Suppressor macrophage treated with lipopolysaccharide for 4 hours (primary cell): ENCODE data around the gene FLVCR2.
A peak's percentile ranks its signal among the peaks of the same experiment; 100 is the strongest.

Source experiments
- DNase-seq: peaks from one replicate; pipeline ENCODE4 v3.0.0-alpha.2; 2020

Gene FLVCR2

DNA sequence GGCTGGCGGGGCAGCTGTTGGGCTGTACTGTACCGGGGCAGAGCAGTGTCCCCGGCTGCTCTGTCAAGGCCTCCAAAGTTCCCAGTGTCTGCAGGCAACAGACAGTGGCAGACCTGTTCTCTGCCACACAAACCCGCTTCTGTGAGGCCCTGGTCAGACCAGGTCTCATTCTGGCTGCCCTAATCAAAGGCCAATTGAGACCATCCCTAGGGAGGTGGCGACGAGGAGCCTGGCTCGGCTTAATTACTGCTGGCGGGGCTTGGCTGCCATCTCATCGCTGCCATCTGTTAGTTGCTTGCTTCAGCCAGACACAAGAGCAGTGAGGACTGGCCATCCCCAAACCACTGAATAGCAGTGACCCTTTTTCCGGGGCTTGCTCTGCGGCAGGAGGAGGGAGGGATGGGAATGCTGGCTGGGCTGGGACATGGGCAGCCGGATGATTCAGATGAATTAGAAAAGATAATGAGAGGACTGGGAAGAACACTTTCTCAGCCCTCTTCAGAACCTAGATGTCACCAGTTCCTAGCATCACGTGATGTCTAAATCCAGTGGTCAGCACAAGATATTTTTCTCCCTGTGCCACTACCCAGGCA lies 57.8 kb downstream of the FLVCR2 start:
- no peak for DNase-seq

DNA sequence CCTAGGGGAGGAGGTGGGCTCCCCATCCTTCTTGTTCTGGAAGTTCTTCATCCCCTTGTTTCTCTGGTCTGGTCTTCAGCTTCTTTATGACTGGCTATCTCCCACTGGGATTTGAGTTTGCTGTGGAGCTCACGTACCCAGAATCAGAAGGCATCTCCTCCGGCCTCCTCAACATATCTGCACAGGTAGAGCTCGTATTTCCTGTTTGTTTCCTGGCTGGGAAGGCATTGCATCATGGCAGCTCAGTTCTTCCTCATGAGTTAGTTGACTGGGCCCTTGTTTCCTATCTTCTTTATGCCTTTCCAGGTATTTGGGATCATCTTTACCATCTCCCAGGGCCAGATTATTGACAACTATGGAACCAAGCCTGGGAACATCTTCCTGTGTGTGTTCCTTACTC lies 62.5 kb downstream of the FLVCR2 start:
- DNase-seq, result no peak

DNA sequence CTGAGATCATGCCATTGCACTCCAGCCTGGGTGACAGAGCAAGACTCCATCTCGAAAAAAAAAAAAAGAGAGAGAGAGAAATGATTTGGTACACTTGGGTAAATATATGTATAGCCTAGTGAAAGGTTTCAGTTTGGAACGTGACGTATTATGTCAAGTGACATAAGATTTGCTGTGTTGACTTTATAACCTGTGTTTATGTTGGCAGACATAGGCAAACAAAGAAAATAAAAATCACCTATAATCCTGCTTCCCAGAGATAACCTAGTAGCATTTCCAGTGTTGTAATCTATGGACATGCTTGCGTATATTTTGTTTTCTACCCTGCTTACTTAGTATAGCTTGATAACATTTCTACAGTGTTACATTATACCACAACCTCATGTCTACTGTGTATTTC lies 65.6 kb downstream of the FLVCR2 start:
- no peak for DNase-seq

DNA sequence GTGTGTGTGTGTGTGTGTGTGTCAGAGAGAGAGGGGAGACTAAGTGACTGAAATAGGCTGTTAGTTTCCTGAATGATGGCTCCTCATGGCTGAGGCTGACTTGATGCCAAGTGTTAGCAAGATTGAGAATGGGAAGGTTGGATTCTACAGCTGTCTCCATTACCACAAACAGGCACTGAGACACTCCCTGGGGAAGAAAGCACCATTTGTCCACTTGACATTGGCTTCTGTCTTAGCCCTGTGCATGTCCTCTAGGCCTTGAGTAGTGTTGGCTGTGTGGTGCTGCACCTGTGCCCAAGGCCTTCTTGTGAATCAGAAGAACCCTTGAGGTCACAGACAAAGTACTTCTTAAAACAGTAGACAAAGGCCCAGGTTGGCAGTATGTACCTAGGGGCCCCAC lies 66.6 kb downstream of the FLVCR2 start:
- no peak for DNase-seq

DNA sequence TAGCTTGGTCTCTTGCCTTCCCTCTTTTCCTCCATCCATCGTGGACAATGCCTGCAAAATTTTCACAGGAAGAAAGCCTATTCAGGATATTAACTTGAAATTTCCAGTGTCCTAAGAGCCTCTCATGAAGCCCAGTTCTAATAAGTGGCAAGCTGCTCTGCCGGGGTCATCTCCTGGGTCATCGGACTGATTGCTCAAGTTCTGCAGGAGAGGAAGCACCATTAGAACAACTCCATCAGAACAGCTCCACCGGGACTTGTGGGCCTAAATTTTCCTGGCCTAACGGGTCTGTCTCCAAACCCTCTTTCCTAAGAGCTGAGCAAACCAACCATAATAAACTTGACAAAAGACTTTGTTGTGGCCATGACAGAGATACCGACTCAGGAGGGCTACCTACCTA lies 68.3 kb downstream of the FLVCR2 start:
- no peak for DNase-seq

DNA sequence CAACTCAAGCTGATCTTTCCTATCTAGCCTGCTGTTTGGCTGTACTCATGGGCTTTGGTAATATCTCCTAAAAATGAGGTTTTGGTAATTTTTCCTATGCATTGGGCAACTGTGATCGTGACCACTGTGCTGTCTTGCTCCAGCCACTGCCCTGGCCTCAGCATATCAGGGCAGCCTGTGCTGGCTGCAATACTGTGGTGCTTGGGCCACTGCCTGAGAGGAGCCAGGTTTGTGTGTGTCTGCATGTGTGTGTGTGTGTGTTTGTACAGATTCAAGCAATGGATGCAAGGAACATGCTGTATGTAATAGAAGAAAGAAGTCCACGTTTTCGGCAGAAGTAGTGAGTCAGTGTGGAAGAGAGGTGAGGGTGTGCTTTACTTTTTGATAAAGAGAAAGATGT lies 69.2 kb downstream of the FLVCR2 start:
- DNase-seq, result no peak

DNA sequence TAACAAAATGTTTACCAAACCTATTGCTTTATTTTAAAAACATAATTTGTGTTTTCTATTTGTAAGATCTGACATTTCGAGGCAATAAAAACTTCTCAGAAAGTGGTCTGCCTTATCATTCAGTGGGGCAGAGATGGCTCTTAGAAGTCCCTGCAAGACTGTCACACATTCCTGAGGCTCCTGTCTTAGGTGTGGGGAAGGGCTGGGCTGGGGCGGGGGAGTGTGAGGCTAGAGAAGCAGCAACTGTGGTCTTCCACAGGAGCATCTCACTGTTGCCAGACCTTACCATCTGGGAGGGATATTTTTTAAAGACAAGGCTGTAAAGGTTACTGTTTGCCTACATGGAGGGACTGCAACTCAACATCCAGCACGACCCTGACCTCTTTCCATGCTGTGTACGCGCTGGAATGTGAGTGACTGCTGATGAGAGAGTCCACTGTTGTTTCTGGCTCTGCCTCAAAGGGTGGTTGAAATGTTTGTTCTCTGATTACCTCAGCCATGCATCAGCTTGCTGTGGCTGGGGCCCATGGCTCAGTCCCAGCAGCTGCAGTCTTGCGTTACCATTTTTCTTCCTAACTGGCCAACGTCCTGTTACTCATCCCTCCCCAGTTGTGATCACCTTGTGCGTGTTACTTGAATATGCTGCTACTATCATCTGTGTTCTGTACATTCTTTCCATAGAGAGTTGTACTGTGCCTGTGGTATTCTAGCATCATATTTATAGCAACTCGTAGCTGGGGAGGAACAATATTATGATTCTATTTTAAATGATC lies 69.8 kb downstream of the FLVCR2 start:
- no peak for DNase-seq

DNA sequence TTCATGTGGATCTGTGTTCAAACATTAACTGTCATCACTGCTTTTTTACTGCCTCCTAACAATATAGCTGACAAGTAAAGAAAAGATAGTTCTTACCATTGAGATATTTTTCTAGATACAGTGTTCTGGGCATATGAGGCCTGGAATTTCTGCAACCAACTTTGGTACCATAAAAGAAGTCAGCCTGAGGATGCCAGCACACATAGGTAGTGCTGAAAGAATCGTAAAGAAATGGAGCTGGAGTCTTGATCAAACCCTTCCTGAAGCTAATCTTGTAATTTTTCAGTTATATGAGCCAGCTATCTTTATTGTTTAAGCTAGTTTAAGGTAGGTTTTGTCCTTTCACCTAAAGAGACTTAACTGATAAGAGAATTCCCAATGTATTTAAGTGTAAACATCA lies 70.9 kb downstream of the FLVCR2 start:
- no peak for DNase-seq

DNA sequence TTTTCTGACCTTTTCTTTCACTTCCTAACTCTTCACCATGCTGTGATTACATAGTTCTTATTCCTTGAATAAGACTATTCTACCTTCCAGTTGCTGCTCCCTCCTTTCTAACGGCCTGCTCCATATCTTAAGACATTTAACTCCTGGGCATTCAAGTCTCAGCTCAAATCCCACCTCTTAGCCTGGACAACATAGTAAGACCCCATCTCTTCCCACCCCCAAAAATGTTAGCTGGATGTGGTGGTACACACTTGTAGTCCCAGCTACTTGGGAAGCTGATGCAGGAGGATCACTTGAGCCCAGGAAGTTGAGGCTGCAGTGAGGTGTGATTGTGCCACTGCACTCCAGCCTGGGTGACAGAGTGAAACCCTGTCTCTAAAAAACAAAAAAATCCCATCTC lies 71.4 kb downstream of the FLVCR2 start:
- DNase-seq, result no peak

DNA sequence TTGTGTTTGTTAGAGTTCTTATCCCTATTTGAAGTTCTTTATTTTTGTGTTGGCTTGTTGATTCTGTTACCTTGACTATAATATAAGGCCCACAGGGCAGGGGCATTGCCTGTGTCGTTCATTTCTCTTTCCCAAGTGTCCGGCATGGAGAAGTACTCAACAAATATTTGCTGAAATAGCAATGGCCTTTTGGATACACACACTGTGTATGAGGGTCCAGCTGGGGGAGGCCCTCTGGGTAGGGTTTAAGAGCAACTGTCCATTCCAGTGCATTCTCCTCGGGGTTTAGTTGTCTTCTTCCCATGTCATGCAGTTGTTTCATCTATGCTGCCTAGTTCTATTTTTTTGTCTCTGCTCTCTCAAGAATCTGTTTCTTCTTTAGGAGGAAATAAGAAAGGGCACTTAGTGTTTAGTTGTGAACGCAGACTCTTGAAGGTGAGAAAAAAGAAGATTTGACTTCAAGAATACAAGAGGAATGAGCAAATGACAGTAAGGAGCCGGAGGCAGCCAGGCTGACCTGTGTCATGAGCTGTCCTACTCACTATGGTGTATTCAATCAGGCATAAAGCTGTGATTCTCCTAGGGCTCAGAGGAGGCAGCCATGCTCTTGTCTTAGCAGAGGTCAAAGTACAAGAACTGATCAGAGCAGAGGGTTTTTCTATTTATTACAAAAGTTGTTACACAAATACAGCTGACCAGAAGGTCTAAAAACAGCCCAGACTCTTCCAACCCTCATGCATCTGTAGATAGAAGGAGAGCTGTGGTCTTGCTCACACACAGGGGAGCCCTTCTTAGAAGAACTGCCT lies 72.0 kb downstream of the FLVCR2 start:
- DNase-seq, result no peak

DNA sequence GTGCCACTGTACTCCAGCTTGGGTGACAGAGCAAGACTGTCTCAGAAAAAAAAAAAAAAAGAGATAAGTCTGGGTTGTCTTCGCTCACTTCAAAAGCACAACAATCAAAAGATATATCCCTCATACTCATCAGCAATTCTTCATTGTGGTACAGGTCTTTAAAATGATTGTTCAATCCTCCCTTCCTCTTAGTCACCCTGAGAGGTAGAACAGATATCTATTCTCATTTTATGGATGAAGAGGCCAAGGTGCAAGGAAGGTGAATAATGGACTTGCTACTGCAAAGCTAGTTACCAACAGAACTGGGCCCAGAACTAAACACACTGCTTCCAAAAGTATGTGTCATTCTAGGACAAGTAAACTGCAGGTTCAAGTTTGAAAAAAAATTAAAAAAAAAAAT lies 75.1 kb downstream of the FLVCR2 start:
- DNase-seq, result no peak

DNA sequence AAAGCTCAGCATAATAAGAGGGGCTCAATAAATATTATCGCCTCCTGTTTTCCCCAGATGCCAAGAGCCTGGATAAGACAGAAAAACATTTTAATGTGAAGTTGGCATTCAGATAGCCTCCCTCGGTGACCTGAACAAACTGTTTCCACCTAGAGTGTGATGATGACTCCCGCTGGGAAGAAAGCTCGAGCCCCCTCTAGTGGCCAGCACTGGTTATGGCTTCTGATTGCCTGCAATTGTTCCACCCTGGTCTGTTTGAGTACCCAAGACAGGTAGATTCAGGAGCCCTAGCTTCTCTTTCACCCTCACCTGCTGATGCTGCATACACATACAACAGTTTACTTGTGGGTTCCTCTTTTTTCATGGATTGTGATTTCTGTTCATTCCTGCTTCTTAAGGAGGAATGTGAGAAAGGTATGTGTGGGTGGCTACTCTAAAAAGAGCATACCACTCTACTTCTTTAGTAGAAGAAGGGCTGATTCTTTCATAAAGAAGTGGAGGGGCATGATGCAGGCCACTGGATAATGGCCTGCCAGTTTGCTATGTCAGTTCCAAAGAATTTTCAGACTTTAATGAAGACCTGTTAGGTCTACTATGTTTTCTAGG lies 75.8 kb downstream of the FLVCR2 start:
- peak; percentile 82 for DNase-seq

DNA sequence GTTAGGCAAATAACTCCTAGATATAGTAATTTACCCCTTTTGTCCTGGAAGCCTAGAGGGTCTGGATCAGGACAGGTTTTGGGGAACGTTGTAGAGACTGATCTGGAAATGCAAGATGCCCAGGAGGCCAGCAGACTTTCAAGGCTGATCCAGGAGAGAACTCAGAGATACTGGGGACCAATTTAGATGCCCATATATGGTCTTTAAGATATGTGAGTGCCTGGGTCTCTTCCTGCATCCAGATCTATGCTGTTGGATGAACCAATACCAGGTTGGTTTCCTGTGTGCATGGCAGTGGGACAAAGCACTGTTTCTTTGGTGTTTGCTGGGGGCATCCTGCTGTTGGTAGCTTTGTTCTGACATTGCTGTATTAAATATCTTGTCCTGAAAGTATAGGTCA lies 76.8 kb downstream of the FLVCR2 start:
- DNase-seq, result no peak

DNA sequence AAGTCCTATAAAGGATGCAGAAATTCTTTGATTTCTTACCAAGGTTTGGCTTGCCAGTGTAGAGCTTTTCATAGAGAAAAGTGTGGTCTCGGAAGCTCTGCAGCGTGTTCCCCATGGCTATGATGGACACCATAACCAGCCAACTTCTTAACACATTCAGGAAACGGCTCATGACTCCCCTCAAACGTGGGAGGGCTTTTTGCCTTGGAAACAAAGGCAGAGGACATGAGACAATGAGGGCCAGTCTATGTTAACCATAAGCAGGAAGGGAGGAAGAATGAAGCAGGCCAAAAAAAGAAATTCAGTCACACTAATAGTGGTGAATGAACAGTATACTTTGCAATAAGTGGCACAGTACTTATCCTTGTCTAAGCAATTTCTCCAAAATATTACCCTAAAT lies 78.9 kb downstream of the FLVCR2 start:
- no peak for DNase-seq

DNA sequence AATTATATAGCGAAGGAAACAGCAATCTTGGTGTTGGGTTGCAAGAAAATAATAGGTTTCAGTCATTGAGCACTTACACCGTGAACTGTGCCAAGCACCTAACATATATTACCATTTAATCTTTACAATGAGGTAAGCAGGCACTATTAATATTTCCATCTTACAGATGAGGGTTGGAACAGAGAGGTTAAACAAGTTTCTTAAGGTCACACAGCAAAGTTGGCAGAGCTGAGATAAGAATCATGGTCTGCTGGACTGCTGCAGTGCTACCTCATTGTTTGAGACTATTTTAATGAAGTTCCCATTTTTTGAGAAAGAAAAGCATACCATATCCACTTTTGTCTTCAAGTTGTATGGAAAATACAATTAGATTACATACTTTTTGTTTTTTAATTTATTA lies 80.5 kb downstream of the FLVCR2 start:
- no peak for DNase-seq

DNA sequence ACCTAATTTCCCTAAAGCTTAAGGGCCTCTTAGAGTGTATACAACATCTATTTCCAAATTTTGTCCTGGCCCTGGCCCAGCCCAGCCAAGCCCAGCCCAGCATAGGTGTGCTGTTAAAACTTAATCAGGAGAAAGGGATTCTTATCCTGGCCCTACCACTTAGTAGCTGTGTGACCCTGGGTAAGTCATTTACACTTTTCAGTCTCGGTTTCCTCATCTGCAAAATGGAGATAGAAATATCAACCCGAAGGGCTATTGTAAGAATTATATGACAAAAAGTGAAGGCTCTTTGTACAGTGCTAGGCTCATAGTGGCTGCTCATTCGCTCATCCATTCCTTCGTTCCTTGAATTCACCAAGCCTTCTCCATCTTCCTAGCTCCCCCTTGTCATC lies 81.8 kb downstream of the FLVCR2 start:
- no peak for DNase-seq

DNA sequence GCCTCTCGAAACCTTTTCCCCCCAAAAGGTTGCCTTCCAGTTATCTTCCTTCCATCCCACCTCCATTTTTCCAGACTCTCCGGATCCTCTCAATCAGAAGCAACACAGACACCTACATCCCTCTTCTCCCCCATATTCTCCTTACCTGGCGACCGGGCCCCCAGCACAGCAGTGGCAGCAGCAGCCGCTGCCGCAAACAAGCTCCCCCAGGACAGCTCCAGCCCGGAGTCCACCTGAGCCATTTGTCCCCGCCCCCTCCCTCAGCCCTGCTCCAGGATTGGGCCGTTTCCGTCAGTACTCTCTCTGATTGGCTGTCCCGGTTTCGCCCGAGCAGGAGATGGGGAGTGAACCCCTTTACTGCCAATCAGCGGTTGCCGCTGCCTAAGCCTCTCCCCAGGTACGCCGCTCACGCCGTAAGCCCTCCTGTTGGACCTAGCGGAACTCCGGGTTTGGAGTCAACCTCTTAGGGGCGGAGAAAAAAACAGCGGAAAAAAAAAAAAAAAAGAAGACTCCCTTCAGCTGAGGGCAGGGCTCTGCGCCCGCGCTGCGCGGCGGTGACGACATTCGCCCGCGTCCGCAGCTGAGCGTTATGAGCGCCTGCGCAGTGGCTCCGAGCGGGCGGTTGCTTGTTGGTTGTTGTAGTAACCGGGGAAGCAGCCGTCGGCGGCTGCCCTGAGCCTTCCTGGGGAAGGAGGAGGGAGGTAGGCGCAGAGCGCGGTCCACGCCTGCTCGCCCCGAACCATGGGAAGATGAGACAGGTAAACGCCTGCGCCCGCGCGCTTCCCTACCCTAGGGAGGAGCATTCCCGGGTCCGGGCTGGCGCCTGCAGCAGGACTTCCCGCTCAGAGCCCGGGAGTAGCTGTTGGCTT lies 82.4 kb downstream of the FLVCR2 start, which contains the start of the genes ERG28 and TTLL5:
TSS of gene ERG28 (minus strand) at position 247 of the 869 bp plus-strand sequence. CDS start 3,374 bp downstream, outside the sequence.
TSS of gene TTLL5 (plus strand) at position 617 of the 869 bp plus-strand sequence. CDS start 1,904 bp downstream, outside the sequence.
- peak; percentile 96 for DNase-seq

DNA sequence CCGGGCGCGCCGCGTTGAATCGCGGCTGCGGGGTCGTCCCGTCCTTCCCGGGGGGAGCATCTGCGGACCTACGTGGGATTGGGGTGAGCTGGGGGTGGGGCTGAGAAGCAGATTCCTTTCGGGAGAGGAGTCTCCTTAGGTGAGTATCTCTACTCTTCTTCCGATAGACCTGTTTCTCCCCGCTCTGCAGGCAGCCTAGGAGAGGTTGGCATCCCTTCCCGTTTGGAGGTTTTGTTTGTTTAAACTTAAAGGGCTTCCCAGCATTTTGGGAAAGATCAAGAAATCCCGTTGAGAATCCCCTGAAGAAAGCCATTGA lies 83.0 kb downstream of the FLVCR2 start:
- no peak for DNase-seq

DNA sequence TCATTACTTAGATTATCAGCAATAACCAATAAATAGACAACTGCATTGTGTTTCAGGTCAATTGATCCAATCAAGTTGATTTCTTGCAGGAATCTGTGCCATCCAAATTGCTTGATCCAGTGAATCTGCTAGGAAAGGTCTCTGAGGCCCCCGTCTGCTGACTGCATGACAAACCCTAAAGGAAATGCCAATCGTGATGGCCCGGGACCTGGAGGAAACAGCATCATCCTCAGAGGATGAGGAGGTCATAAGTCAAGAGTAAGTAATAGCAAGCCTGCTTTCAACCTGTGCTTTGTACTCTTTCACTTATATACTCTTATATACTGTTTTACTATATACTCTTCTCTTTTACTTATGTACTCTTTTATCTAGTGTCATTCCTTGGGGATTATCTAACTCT lies 84.5 kb downstream of the FLVCR2 start:
- no peak for DNase-seq

DNA sequence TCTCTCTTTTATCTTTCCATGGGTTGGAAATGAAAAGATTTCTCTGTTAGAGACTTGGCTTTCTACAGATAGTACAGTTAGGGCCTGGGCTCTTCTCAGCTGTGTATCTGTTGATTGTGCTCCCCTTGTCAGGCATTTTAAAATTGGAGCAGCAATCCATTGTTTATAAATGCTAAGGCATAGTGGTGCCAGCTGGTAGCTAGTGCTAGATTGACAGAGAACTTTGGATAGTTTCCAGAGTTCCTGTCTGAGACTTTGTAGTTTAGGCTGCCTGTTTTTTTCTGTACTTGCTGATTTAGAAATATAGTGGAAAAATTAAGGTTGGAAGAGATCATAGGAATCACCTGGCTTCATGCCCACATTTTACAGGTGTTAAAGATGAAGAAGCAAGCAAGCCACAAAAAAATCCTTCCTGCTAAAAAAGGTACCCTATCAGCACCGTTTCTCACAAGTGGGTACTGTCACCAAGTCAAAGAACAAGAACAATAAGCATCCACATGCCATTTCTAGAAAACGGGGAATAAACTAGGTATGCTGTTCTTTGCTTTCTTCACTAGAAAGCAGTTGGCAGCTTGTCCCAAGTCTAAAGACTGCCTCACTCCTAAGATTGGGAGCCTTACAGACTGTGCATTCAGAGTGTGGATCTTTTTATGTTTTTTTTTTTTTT lies 88.8 kb downstream of the FLVCR2 start:
- no peak for DNase-seq

DNA sequence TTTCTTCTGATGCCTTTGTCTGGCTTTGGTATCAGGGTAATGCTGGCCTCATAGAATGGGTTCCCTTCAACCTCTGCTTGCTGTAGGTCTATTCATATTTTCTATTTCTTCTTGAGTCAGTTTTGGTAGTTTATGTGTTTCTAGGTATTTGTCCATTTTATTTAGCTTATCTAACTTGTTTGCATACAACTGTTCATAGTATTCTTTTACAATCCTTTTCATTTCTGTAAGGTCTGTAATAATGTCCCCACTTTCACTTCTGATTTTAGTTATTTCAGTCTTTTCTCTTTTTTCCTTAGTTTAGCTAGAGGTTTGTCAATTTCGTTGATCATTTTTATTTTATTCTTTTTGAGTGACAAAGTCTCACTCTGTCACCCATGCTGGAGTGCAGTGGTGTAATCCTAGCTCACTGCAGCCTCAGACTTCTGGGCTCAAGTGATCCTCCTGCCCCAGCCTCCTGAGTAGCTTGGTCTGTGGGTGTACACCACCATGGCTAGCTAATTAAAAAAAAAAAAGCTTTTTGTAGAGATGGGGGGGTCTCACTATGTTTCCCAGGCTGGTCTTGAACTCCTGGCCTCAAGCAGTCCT lies 94.3 kb downstream of the FLVCR2 start:
- DNase-seq, result no peak
